ENCODE data around the gene ENSA.
A peak's percentile ranks its signal among the peaks of the same experiment; 100 is the strongest.
"Not testable (repeated sequence)": the region's sequence is repeated elsewhere in the genome, so short reads cannot be mapped to it uniquely, and the experiment has no call there.

The ENSA gene

GRCh38 chr1:150629115-150629928, at the start of gene ENSA:
Gene ENSA, minus strand, starts transcription at chr1:150629612. Its CDS starts 142 bp downstream, at chr1:150629470.
- peak; percentile 92 to 99 (median 98) for DNase-seq
- intact Hi-C loops (cut with DNase I): loop anchor here (5.0 kb wide), 2 partner anchors 52 to 67 kb away; partner anchors contain the start of gene MCL1

GRCh38 chr1:150678988-150679387, 49.6 kb upstream of the ENSA start:
- intact Hi-C loops (cut with DNase I): no loop called here
- no peak for DNase-seq

GRCh38 chr1:150674881-150675280, 45.5 kb upstream of the ENSA start:
- intact Hi-C loops (cut with DNase I): no loop called here
- DNase-seq: no peak

GRCh38 chr1:150663321-150663720, 33.9 kb upstream of the ENSA start:
- intact Hi-C loops (cut with DNase I): no loop called here
- no peak for DNase-seq

GRCh38 chr1:150662811-150663210, 33.4 kb upstream of the ENSA start:
- DNase-seq: no peak
- intact Hi-C loops (cut with DNase I): no loop called here

GRCh38 chr1:150661156-150661555, 31.7 kb upstream of the ENSA start:
- DNase-seq: no peak
- intact Hi-C loops (cut with DNase I): no loop called here

- no peak for DNase-seq
These were observed 31.2 kb upstream of the ENSA start for GRCh38 chr1:150660584-150660983.

GRCh38 chr1:150657064-150657463, 27.7 kb upstream of the ENSA start:
- DNase-seq; intact Hi-C loops (cut with DNase I): not testable (repeated sequence)

More at GRCh38 chr1:150660584-150660983, 31.2 kb upstream of the ENSA start:
- intact Hi-C loops (cut with DNase I): no loop called here

- intact Hi-C loops (cut with DNase I); DNase-seq: not testable (repeated sequence)
These were observed 25.2 kb upstream of the ENSA start for GRCh38 chr1:150654635-150655034.

- intact Hi-C loops (cut with DNase I): no loop called here
- no peak for DNase-seq
These were observed 20.8 kb upstream of the ENSA start for GRCh38 chr1:150650193-150650592.

- intact Hi-C loops (cut with DNase I): no loop called here
These were observed 20.1 kb upstream of the ENSA start for GRCh38 chr1:150649441-150650075.

GRCh38 chr1:150642296-150642695, 12.9 kb upstream of the ENSA start:
- no peak for DNase-seq
- intact Hi-C loops (cut with DNase I): no loop called here

More at GRCh38 chr1:150649441-150650075, 20.1 kb upstream of the ENSA start:
- no peak for DNase-seq

GRCh38 chr1:150641126-150641815, 11.9 kb upstream of the ENSA start:
- DNase-seq; intact Hi-C loops (cut with DNase I): not testable (repeated sequence)

- DNase-seq; intact Hi-C loops (cut with DNase I): not testable (repeated sequence)
These were observed 9.0 kb upstream of the ENSA start for GRCh38 chr1:150638430-150638829.

- intact Hi-C loops (cut with DNase I): not testable (repeated sequence)
These were observed 5.6 kb upstream of the ENSA start for GRCh38 chr1:150634839-150635622.

GRCh38 chr1:150628766-150629114, 672 bp downstream of the ENSA start:
- DNase-seq: no peak
- intact Hi-C loops (cut with DNase I): loop anchor here (5.0 kb wide), 2 partner anchors 51 to 66 kb away; partner anchors contain the start of gene MCL1

More at GRCh38 chr1:150634839-150635622, 5.6 kb upstream of the ENSA start:
- not testable (repeated sequence) for DNase-seq

- intact Hi-C loops (cut with DNase I): loop anchor here (5.0 kb wide), 2 partner anchors 51 to 66 kb away; partner anchors contain the start of gene MCL1
- DNase-seq: no peak
These were observed 1.5 kb downstream of the ENSA start for GRCh38 chr1:150627826-150628410.

- peak; percentile 37 to 94 (median 75) for DNase-seq
- intact Hi-C loops (cut with DNase I): loop anchor here (5.0 kb wide), 2 partner anchors 49 to 64 kb away; partner anchors contain the start of gene MCL1
These were observed 3.3 kb downstream of the ENSA start for GRCh38 chr1:150626150-150626549.

Data from head of caudate nucleus (tissue), 42 donors.